Stimulated activated CD4-positive, alpha-beta T cell treated with anti-CD3 and anti-CD28 coated beads, Interleukin-15, amount 100 ng/mL, for 48 hours (primary cell): ENCODE results near the gene ANAPC16.
"Not testable (repeated sequence)": the region's sequence is repeated elsewhere in the genome, so short reads cannot be mapped to it uniquely, and the experiment has no call there.

ENCODE experiments used
- DNase-seq, 2 donors: peaks; one replicate each; pipeline ENCODE4 v3.0.0-alpha.2; 2020; ENCODE audit warnings: low read depth in 2 of 2

The ANAPC16 gene

GRCh38 chr10:72243822-72244437 lies 28.1 kb downstream of the ANAPC16 start:
- DNase-seq, result no peak

DNA sequence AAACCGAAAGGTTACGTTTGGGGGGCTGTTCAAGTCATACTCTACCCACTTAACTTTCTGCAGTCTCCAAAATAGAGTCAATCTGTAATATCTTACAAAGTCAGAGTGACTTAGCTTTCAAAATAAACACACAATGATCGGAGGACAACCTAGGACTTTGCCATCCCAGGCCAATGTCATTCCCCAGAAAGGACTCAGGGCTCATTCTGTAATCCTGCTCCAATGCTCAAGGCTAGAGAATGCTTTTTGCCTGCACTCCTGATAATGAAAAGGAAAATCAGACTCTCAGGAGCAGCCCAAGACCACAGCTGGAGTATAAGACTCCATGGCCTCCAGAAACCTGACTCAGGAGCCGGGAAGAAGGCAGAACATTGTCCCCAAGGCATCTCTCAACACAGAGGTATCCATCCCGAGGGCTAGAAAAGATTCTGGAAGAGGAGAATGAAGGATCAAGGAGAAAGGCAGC lies 28.8 kb downstream of the ANAPC16 start:
- no peak for DNase-seq

GRCh38 chr10:72245949-72246525 lies 30.2 kb downstream of the ANAPC16 start:
- no peak for DNase-seq

- peak; percentile 60 to 62 for DNase-seq
These were observed 32.8 kb downstream of the ANAPC16 start for GRCh38 chr10:72248468-72249151.

- DNase-seq, result not testable (repeated sequence)
These were observed 33.5 kb downstream of the ANAPC16 start for GRCh38 chr10:72249176-72249862.

- no peak for DNase-seq
These were observed 34.9 kb downstream of the ANAPC16 start for GRCh38 chr10:72250666-72251065.

- DNase-seq, result no peak
These were observed 35.8 kb downstream of the ANAPC16 start for GRCh38 chr10:72251635-72252034.

DNA sequence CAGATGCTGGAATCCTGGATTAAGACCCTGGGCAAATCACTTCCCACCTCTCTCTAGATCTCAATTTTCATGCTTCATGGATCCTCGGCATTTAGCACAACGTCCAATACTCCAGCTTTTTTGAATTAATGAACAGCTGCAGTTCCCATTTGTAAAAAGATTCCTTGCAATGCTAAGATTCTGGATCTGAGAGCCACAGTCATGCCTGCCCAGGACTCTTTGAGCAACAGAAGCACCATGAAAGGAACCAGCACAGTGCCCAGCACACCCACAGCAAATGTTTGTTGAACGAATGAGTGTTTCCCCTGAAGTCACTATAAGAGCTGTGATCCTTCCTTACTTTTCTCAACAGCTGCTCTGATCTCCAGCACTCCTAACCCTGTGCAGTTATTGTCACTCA lies 37.2 kb downstream of the ANAPC16 start:
- DNase-seq, result no peak

DNA sequence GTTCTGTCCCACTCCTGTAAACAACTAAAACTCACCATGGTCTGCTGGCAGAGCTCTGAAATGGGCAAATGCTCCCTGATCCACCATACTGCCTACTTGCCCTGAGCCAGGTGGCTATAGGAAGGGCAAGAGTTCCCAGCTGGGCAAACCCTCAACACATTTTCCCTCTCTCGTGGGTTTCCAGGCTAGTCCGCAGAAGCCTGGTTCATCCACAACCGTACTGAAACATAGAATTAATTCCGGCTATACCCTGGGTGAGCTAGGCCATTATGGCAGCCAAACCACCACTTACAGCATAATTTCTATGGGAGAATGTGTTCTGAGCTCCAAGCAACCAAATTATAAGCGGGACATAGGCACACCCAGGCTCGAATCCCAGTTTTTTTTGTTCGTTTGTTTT lies 37.8 kb downstream of the ANAPC16 start:
- no peak for DNase-seq

- DNase-seq, result no peak
These were observed 39.2 kb downstream of the ANAPC16 start for GRCh38 chr10:72254813-72255568.

GRCh38 chr10:72255977-72256729 lies 40.3 kb downstream of the ANAPC16 start:
- no peak for DNase-seq

GRCh38 chr10:72257051-72257892 lies 41.5 kb downstream of the ANAPC16 start:
- no peak for DNase-seq

- DNase-seq, result no peak
These were observed 42.8 kb downstream of the ANAPC16 start for GRCh38 chr10:72258617-72259016.

- no peak for DNase-seq
These were observed 43.9 kb downstream of the ANAPC16 start for GRCh38 chr10:72259491-72260238.

DNA sequence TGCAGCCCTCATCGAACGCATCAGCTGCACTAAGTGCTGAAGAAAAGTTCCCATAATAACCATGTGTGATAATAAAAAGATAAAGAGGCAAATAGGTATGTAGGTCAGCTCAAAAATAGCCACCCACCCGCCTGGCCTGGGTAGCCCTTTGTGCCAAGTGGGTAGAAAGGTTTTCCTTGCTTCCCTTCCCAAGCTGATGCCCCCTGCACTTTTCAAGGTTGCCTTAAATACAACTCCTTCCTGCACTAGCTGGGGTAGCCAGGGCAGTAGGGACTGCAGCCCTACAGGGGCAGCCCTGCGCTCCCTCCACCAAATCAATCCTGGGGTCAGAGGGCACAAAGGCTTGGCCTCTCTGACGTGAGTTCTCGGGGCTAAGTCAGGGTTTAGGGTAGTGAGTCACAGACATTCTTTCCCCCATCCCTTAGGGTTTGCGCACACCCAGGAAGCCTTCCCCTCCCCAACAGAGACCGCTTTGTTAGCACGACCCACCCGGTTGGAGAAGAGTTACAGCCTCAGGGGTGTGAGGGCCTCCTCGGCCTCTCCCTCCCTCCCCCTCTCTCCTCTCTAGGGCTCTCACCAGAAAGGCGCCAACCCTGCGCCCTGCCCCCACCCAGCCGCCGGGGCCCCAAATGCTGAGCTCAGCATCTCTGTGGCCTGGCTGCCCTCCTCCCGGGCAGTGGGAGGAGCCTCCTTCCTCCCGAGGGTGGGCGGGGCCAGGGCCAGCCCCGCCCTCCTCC lies 44.6 kb downstream of the ANAPC16 start:
- DNase-seq, result peak; percentile 88 to 92

GRCh38 chr10:72260976-72261783 lies 45.4 kb downstream of the ANAPC16 start:
- peak; percentile 57 to 58 for DNase-seq

GRCh38 chr10:72261784-72262404 lies 46.1 kb downstream of the ANAPC16 start:
- no peak for DNase-seq
